Measurements from ENCODE around the gene PKD2L1.
"Not testable (repeated sequence)": the region's sequence is repeated elsewhere in the genome, so short reads cannot be mapped to it uniquely, and the experiment has no call there.

PKD2L1 gene

GRCh38 chr10:100330079-100330478 is at the start of gene PKD2L1:
TSS of gene PKD2L1 (minus strand) at chr10:100330228. CDS start at chr10:100330103, 125 bp downstream.
- no peak for DNase-seq (ENCODE audit: low spot score)

DNA sequence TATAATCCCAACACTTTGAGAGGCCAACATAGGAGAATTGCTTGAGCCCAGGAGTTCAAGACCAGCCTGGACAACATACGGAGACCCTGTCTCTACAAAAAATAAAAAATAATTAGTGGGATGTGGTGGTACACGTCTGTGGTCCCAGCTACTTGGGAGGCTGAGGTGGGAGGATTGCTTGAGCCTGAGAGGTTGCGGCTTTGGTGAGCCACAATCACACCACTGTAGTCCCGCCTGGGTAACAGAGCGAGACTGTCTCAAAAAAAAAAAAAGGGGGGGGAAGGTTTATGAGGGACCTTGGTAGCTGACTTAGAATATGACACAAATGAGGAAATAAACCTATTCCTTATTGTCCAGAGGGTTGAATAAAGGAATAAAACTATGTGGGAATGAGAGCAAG is 47.8 kb upstream of the PKD2L1 start:
- DNase-seq (ENCODE audit: low spot score) = peak; percentile 34

DNA sequence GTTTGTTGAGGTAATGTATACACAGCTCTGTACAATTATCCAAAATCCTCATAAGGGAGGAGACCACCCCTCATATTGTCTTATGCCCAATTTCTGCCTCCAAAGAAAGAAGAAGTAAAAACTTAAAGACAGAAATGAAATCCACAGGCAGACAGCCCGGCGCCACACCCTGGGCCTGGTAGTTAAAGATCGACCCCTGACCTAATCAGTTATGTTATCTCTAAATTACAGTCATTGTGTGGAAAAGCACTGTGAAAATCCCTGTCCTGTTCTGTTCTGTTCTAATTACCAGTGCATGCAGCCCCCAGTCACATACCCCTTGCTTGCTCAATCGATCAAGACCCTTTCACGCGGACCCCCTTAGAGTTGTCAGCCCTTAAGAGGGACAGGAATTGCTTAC is 46.6 kb upstream of the PKD2L1 start:
- not testable (repeated sequence) for DNase-seq (ENCODE audit: low spot score)

DNA sequence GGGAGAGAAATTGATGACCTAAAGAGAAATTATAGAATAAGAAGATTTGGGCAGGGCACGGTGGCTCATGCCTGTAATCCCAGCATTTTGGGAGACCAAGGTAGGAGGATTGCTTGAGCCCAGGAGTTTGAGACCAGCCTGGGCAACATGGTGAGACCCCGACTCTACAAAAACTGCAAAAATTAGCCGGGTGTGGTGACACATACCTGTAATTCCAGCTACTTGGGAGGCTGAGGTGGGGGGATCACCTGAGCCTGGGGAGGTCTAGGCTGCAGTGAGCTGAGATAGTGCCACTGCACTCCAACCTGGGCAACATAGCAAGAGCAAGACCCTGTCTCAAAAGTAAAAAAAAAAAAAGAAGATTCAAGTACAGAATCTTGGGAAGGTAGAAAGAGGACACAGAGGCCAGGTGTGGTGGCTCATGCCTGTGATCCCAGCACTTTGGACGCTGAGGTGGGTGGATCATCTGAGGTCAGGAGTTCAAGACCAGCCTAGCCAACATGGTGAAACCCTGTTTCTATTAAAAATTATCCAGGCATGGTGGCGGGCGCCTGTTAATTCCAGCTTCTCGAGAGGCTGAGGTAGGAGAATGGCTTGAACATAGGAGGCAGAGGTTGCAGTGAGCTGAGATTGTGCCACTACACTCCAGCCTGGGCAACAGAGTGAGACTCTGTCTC is 44.8 kb upstream of the PKD2L1 start:
- DNase-seq (ENCODE audit: low spot score) = not testable (repeated sequence)

DNA sequence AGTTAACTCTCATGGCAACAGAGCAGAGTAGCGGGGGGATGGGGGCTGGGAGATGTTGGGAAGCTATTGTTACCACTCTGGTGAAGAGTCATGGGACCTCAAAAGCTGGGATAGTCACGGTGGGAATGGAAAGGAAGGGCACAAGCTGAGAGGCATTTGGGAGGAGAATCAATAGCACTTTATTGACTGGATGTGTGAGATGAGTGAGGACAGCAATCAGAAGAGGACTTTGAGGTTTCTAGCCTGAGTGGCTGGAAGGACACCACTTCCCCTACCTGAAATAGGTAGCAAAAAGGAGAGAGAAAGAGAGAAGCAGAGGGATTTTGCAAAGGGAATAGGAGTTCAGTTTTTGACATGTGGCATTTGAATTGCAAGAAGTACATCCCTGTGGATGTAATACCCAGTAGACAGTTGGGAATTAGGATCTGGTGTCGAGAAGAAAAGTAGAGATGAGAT is 44.2 kb upstream of the PKD2L1 start:
- DNase-seq (ENCODE audit: low spot score) = no peak

GRCh38 chr10:100373298-100374199 is 43.5 kb upstream of the PKD2L1 start:
- peak; percentile 95 for DNase-seq (ENCODE audit: low spot score)

GRCh38 chr10:100372415-100373297 is 42.6 kb upstream of the PKD2L1 start:
- no peak for DNase-seq (ENCODE audit: low spot score)

DNA sequence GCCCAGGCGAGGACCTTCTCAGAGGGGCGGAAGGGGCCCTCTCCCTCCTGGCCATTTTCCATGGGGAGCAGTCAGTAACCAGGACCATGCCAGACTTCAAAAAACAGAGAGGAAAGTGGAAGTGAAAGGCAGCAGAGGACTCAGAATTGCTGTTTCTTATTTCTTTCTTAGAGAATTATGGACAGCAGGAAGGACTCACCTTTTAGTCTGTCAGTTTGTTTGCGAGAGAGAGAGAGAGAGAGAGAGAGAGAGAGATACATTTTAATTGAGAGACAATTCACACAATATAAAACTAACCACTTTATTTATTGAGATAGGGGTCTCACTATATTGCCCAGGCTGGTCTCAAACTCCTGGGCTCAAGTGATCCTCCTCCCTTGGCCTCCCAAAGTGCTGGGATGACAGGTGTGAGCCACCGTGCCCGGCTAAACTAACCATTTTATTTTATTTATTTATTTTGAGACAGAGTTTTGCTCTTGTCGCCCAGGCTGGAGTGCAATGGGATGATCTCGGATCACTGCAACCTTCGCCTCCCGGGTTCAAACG is 41.5 kb upstream of the PKD2L1 start:
- no peak for DNase-seq (ENCODE audit: low spot score)

GRCh38 chr10:100370714-100371481 is 40.9 kb upstream of the PKD2L1 start:
- peak; percentile 77 for DNase-seq (ENCODE audit: low spot score)

GRCh38 chr10:100368721-100369120 is 38.7 kb upstream of the PKD2L1 start:
- no peak for DNase-seq (ENCODE audit: low spot score)

- no peak for DNase-seq (ENCODE audit: low spot score)
Observed at GRCh38 chr10:100364735-100365391, 34.8 kb upstream of the PKD2L1 start.

DNA sequence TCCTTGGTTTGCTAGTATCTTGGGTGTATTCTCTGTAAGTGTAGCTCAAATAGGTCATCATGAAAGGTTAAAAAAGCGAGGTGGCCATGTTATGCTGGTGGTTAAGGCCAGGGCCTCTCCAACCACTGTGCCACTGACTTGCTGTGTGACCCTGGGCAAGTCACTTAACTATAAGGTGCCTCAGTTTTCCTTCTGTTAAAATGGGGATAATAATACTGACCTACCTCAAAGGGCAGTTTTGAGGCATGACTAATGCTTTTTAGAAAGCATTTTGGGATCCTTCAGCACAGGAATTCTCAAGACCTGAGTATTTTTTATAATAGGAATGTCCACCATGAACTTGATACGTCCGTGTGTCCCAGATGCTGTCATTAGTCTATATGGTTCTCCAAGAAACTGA is 34.1 kb upstream of the PKD2L1 start:
- no peak for DNase-seq (ENCODE audit: low spot score)

GRCh38 chr10:100362570-100363496 is 32.8 kb upstream of the PKD2L1 start:
- DNase-seq (ENCODE audit: low spot score) = no peak

DNA sequence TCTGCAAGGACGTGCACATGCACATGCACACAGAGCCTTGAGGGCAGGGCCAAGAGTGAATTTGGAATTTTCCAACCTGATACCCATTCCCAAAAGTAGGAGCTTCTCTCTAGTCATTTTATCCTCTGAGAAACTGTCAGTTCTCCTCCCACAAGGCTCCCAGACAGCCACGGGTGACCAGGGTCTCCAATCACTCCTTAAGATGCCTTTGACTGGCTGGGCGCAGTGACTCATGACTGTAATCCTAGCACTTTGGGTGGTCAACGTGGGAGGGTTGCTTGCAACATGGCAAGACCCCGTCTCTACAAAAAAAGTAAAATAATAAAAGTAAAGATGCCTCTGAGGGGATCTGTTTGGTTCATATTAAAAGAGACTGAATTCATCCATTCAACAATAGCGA is 30.2 kb upstream of the PKD2L1 start:
- no peak for DNase-seq (ENCODE audit: low spot score)

GRCh38 chr10:100359529-100360150 is 29.6 kb upstream of the PKD2L1 start:
- no peak for DNase-seq (ENCODE audit: low spot score)

- no peak for DNase-seq (ENCODE audit: low spot score)
Observed at GRCh38 chr10:100359030-100359432, 29.0 kb upstream of the PKD2L1 start.

GRCh38 chr10:100357059-100357858 is 27.2 kb upstream of the PKD2L1 start:
- no peak for DNase-seq (ENCODE audit: low spot score)
